Medulla oblongata (tissue), 1 donor: ENCODE measurements around the gene ABCA1.
A peak's percentile ranks its signal among the peaks of the same experiment; 100 is the strongest.
"Not testable (repeated sequence)": the region's sequence is repeated elsewhere in the genome, so short reads cannot be mapped to it uniquely, and the experiment has no call there.

Source experiments
- DNase-seq: peaks from one replicate; pipeline ENCODE4 v3.0.0-alpha.2; 2015; ENCODE audit errors: extremely low spot score

The ABCA1 gene

GRCh38 chr9:104927912-104928740, at the start of gene ABCA1:
Gene ABCA1, minus strand, starts transcription at chr9:104928155. Its CDS starts 24,476 bp downstream, at chr9:104903679.
- DNase-seq, result peak; percentile 93

- no peak for DNase-seq
These were observed 49.6 kb upstream of the ABCA1 start for GRCh38 chr9:104977580-104977979.

GRCh38 chr9:104977168-104977567, 49.2 kb upstream of the ABCA1 start:
- no peak for DNase-seq

GRCh38 chr9:104975966-104976595, 48.1 kb upstream of the ABCA1 start:
- DNase-seq, result not testable (repeated sequence)

GRCh38 chr9:104974053-104974962, 46.4 kb upstream of the ABCA1 start:
- no peak for DNase-seq

GRCh38 chr9:104972242-104972866, 44.4 kb upstream of the ABCA1 start:
- DNase-seq, result no peak

- no peak for DNase-seq
These were observed 43.6 kb upstream of the ABCA1 start for GRCh38 chr9:104971511-104971910.

GRCh38 chr9:104970271-104970987, 42.5 kb upstream of the ABCA1 start:
- DNase-seq, result no peak

GRCh38 chr9:104969116-104969515, 41.2 kb upstream of the ABCA1 start:
- no peak for DNase-seq

- DNase-seq, result peak; percentile 93
These were observed 40.3 kb upstream of the ABCA1 start for GRCh38 chr9:104968025-104968982.

- DNase-seq, result no peak
These were observed 35.1 kb upstream of the ABCA1 start for GRCh38 chr9:104963076-104963475.

- DNase-seq, result no peak
These were observed 33.9 kb upstream of the ABCA1 start for GRCh38 chr9:104961701-104962359.

- DNase-seq, result no peak
These were observed 33.3 kb upstream of the ABCA1 start for GRCh38 chr9:104961238-104961637.

- no peak for DNase-seq
These were observed 32.7 kb upstream of the ABCA1 start for GRCh38 chr9:104960662-104961061.

- no peak for DNase-seq
These were observed 30.8 kb upstream of the ABCA1 start for GRCh38 chr9:104958751-104959150.

GRCh38 chr9:104958006-104958405, 30.1 kb upstream of the ABCA1 start:
- not testable (repeated sequence) for DNase-seq

GRCh38 chr9:104951487-104951886, 23.5 kb upstream of the ABCA1 start:
- DNase-seq, result no peak

- DNase-seq, result no peak
These were observed 22.9 kb upstream of the ABCA1 start for GRCh38 chr9:104950838-104951237.

- DNase-seq, result no peak
These were observed 20.3 kb upstream of the ABCA1 start for GRCh38 chr9:104948277-104948676.
